ENCODE measurements around the gene ENKD1.
"Not testable (repeated sequence)": the region's sequence is repeated elsewhere in the genome, so short reads cannot be mapped to it uniquely, and the experiment has no call there.

The ENKD1 gene

GRCh38 chr16:67699265-67699664 lies 32.7 kb upstream of the ENKD1 start:
- no peak overlapping the region for H3K4me3 ChIP-seq (ENCODE audit: low read length)
- no peak for DNase-seq (ENCODE audit: low read depth)
- TF ChIP-seq CTCF (conservative IDR thresholded peaks at IDR 0.05; ENCODE audit: low read depth, low read length): no peak

DNA sequence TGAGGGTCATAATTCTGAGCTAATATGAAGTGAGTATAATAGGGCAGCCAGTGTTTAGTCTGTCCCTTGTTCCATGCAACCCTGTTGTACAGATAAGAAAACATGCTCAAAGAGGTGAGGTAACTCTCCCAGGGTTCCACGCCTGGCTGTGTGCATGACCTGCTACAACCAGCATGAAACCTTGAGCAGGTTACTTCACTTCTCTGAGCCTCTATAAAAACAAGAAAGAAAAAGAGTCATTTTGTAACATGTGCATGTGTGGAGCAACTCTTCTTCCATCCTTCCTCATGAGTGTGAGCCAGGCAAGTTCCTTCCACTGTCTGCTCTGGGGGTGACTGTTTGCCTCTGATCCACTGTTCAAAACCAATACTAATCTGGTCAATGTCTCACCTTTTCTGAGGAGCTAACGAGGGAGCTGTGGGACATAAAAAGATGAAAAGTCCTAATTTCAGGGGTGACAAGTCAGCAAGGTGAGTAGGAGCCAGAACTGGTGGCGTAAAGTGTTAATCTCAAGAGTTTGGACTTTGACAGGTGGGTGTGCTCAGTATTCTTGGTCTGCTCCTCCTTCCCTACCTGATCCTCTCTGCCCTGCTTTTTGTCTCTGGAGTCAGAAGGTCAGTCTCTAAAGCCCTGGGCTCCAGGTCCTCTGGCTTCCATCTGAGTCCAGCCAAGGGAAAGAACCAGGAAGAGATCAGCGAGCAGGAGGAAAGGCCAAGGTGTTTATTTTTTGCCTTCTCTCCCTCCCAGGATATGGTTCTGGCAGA lies 31.1 kb upstream of the ENKD1 start:
- no peak for DNase-seq (ENCODE audit: low read depth)
- TF ChIP-seq CTCF (conservative IDR thresholded peaks at IDR 0.05; ENCODE audit: low read depth, low read length): no peak
- no peak overlapping the region for H3K4me3 ChIP-seq (ENCODE audit: low read length)

DNA sequence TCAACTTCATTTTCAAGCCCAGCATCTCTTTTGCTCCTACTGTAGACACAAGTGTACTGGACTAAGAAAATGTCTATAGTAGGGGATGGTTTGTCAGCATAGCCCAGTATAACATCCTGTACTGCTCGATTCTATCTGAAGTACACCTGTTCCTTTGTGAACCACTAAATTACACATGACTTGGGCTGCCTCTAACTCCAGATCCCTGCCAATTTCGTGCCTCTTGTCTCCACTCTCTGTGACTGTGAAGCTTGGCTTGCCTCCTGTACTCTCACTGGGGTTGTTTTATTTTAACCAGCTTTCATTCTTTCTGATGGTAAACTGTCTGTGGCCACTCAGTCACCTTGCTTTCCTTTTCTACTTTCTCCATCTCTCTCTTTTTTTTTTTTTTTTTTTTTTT lies 28.1 kb upstream of the ENKD1 start:
- TF ChIP-seq CTCF (conservative IDR thresholded peaks at IDR 0.05; ENCODE audit: low read depth, low read length): no peak

GRCh38 chr16:67693517-67694285 lies 27.2 kb upstream of the ENKD1 start:
- not testable (repeated sequence) for DNase-seq (ENCODE audit: low read depth); H3K4me3 ChIP-seq (ENCODE audit: low read length)

More for the DNA sequence above, 28.1 kb upstream of the ENKD1 start:
- H3K4me3 ChIP-seq (ENCODE audit: low read length): no peak overlapping the region
- no peak for DNase-seq (ENCODE audit: low read depth)

- DNase-seq (ENCODE audit: low read depth): no peak
- no peak overlapping the region for H3K4me3 ChIP-seq (ENCODE audit: low read length)
- no peak for TF ChIP-seq CTCF (conservative IDR thresholded peaks at IDR 0.05; ENCODE audit: low read depth, low read length)
Observed at GRCh38 chr16:67685388-67686112, 19.0 kb upstream of the ENKD1 start.

GRCh38 chr16:67683767-67684166 lies 17.2 kb upstream of the ENKD1 start:
- no peak overlapping the region for H3K4me3 ChIP-seq (ENCODE audit: low read length)
- DNase-seq (ENCODE audit: low read depth): no peak
- TF ChIP-seq CTCF (conservative IDR thresholded peaks at IDR 0.05; ENCODE audit: low read depth, low read length): no peak

Measured in retinal pigment epithelial cell (primary cell).